ENCODE results near the gene RAB11FIP4. TPM values are rescaled to one million over a fixed set of nuclear protein-coding genes. Genes with fewer than 3 reads are reported as not detected.

The RAB11FIP4 gene
- total and polyA plus RNA-seq, 2 of the 8 experiments (the other 6 are each of a cell fraction or from before 2014, with no cell fraction given) = 21.7 to 53.2 TPM

DNA sequence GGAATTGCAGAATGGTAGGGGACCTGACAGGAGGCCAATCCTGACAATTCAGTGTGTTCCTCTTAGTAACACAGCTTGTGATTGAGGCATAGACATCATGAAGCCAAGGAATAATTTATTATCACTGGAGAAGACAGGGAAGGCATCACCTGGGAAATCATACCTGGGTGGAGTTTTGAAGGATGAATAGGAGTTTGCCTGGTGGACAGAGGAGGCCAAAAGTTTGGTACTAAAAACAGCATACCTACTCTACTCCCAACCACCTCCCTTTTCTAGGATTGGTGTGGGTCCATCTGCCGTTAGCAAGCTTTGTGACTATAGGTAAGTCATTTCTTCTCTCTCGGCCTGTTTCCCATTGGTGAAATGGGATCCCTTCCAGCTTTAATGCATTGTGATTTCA, 88.0 kb downstream of the RAB11FIP4 start:
- H4K8ac ChIP-seq (ENCODE audit: extremely low read depth, insufficient read depth, low read length) = no peak overlapping the region
- no peak overlapping the region for H4K5ac ChIP-seq (ENCODE audit: insufficient read length, low read depth, low read length)
- no peak overlapping the region for H3K18ac ChIP-seq (ENCODE audit: extremely low read depth, low read length)
- no peak overlapping the region for H2BK15ac ChIP-seq (ENCODE audit: low read length)
- H3K23ac ChIP-seq (ENCODE audit: insufficient read length) = no peak overlapping the region
- H3K36me3 ChIP-seq (ENCODE audit: control insufficient read depth in 2 of 4, insufficient read depth in 4 of 4, low read length in 3 of 4) = no peaks in the 10 kb centered on the region
- H3K9ac ChIP-seq (replicated peaks in 1 of 4; ENCODE audit: extremely low read depth in 1 of 4, low read depth in 3 of 4, low read length in 3 of 4) = no peak overlapping the region
- H3K56ac ChIP-seq (replicated peaks; ENCODE audit: insufficient read length, low read depth, low read length) = no peak overlapping the region
- no peaks in the 10 kb centered on the region for H3K9me3 ChIP-seq (ENCODE audit: insufficient read depth in 2 of 2, low read depth in 1 of 2, low read length in 1 of 2)
- H2BK5ac ChIP-seq (ENCODE audit: low read depth, low read length) = no peak overlapping the region
- no peak overlapping the region for H2AFZ ChIP-seq (ENCODE audit: low read length)
- H2AK5ac ChIP-seq (ENCODE audit: low read depth, low read length) = no peak overlapping the region
- no peak overlapping the region for H3K4me3 ChIP-seq (ENCODE audit: extremely low read depth in 1 of 4, insufficient read depth in 2 of 4, low read depth in 3 of 4, low read length in 4 of 4)
- no peaks in the 10 kb centered on the region; a peak in 1 of 7 replicates for H3K4me1 ChIP-seq (replicated peaks in 1 of 4; ENCODE audit: control insufficient read depth in 3 of 4, insufficient read depth in 4 of 4, low read length in 3 of 4)
- H3K79me2 ChIP-seq (ENCODE audit: control insufficient read depth in 1 of 2, insufficient read depth in 2 of 2, low read length in 2 of 2) = no peaks in the 10 kb centered on the region
- no peaks in the 10 kb centered on the region for H3K27me3 ChIP-seq (replicated peaks in 1 of 4; ENCODE audit: control insufficient read depth in 3 of 4, extremely low read depth in 1 of 4, insufficient read depth in 3 of 4, low read length in 3 of 4)
- H4K20me1 ChIP-seq (replicated peaks in 1 of 2; ENCODE audit: control insufficient read depth in 1 of 2, insufficient read depth in 2 of 2, low read length in 2 of 2) = no peaks in the 10 kb centered on the region
- POLR2A ChIA-PET (ENCODE audit: partially characterized antibody) = interaction anchor here (1.0 kb wide), 1 partner anchor 10 kb away, joined by 3 read pairs; no protein-coding TSS in a partner anchor
- CTCF ChIA-PET (ENCODE audit: partially characterized antibody) = interaction anchor here (1.0 to 1.2 kb wide), 4 partner anchors 11 to 43 kb away, joined by 3 to 7 read pairs (median 4); no protein-coding TSS in a partner anchor
- no peak overlapping the region for H2BK20ac ChIP-seq (ENCODE audit: low read length)
- WGBS, 2 experiments (ENCODE audit: extremely low coverage in 1 of 2, insufficient coverage in 1 of 2, insufficient read length in 1 of 2, insufficient replicate concordance in 2 of 2, low coverage in 1 of 2, low lambda C conversion rate in 2 of 2, missing lambda C conversion rate in 1 of 2) = 92% methylated on average over 2 of the region's 2 CpGs; no CpG with 5 or more reads in 1 of the 2 experiments
- no peak overlapping the region for H4K91ac ChIP-seq (replicated peaks; ENCODE audit: insufficient read length, low read length)
- FAIRE-seq = no peak
- no peak overlapping the region for H2BK12ac ChIP-seq (ENCODE audit: low read depth, low read length)
- no peaks in the 10 kb centered on the region for H3K79me1 ChIP-seq (ENCODE audit: low read depth, low read length)
- H2BK120ac ChIP-seq (replicated peaks; ENCODE audit: low read depth, low read length) = no peak overlapping the region
- H3K27ac ChIP-seq (ENCODE audit: low read depth, low read length) = no peak overlapping the region
- no peak overlapping the region for H3K4ac ChIP-seq (replicated peaks; ENCODE audit: insufficient read length, low read depth, low read length)
- no peaks in the 10 kb centered on the region for H3K23me2 ChIP-seq (ENCODE audit: low read depth, low read length)
- no peak overlapping the region for H3K4me2 ChIP-seq (ENCODE audit: insufficient read depth in 1 of 2, low read depth in 2 of 2, low read length in 2 of 2)
- no peak overlapping the region for H3K14ac ChIP-seq (ENCODE audit: insufficient read length)
- no peak for DNase-seq (ENCODE audit: low read depth in 1 of 2, low spot score in 2 of 2)
- no peak for TF ChIP-seq CBX5 (IDR thresholded peaks at IDR 0.05; ENCODE audit: low read depth, low read length)
